SK-N-SH treated with all-trans-retinoic acid at 6 μM for 48 hours (cell line): ENCODE results near the gene MCRS1.

Source experiments
- ATAC-seq: fragments of 200-7000 bp; cut with Tn5 transposase; 3 replicates; pipeline ENCODE4 v1.9.1; 2020; ENCODE audit warnings: mild to moderate bottlenecking, moderate library complexity
- BACH2 ChIP-seq: fragments of 250-450 bp; sonication (Bioruptor Pico); IDR thresholded peaks from 2 replicates; pipeline ENCODE4 v1.9.0; 2021; ENCODE audit warnings: mild to moderate bottlenecking, borderline replicate concordance
- CREB5 ChIP-seq: fragments of 250-450 bp; sonication (Bioruptor Pico); IDR thresholded peaks from 2 replicates; pipeline ENCODE4 v1.5.1; 2020; ENCODE audit warnings: low read depth, mild to moderate bottlenecking, moderate library complexity
- CSDC2 ChIP-seq: fragments of 250-450 bp; sonication (Bioruptor Pico); IDR thresholded peaks from 2 replicates; pipeline ENCODE4 v1.5.0; 2020; ENCODE audit warnings: mild to moderate bottlenecking, moderate library complexity
- GLIS3 ChIP-seq: fragments of 250-450 bp; sonication (Bioruptor Pico); IDR thresholded peaks from 2 replicates; pipeline ENCODE4 v1.5.0; 2020; ENCODE audit warnings: mild to moderate bottlenecking, moderate library complexity
- ISL1 ChIP-seq: fragments of 250-450 bp; sonication (Bioruptor Pico); IDR thresholded peaks from 2 replicates; pipeline ENCODE4 v2.1.2; 2022; ENCODE audit warnings: mild to moderate bottlenecking, moderate library complexity
- OSR1 ChIP-seq: fragments of 250-450 bp; sonication (Bioruptor Pico); IDR thresholded peaks from 2 replicates; pipeline ENCODE4 v1.8.0; 2022; ENCODE audit warnings: moderate library complexity, mild to moderate bottlenecking, inconsistent platforms
- RARB ChIP-seq: fragments of 250-450 bp; sonication (Bioruptor Pico); IDR thresholded peaks from 2 replicates; pipeline ENCODE4 v1.8.0; 2021; ENCODE audit warnings: mild to moderate bottlenecking, moderate library complexity
- TCF4 ChIP-seq: fragments of 250-450 bp; sonication (Bioruptor Pico); IDR thresholded peaks from 2 replicates; pipeline ENCODE4 v1.8.0; 2021; ENCODE audit warnings: mild to moderate bottlenecking, moderate library complexity, borderline replicate concordance
- TOX ChIP-seq: fragments of 250-450 bp; sonication (Bioruptor Pico); IDR thresholded peaks from 2 replicates; pipeline ENCODE4 v1.8.0; 2021; ENCODE audit warnings: mild to moderate bottlenecking, moderate library complexity, borderline replicate concordance
- TSHZ2 ChIP-seq: fragments of 250-450 bp; sonication (Bioruptor Pico); IDR thresholded peaks from 2 replicates; pipeline ENCODE4 v1.5.0; 2020; ENCODE audit warnings: mild to moderate bottlenecking, moderate library complexity
- ZC3H10 ChIP-seq: fragments of 250-450 bp; sonication (Bioruptor Pico); IDR thresholded peaks from 2 replicates; pipeline ENCODE4 v1.5.1; 2021; ENCODE audit warnings: mild to moderate bottlenecking, moderate library complexity
- ZFP3 ChIP-seq: fragments of 250-450 bp; sonication (Bioruptor Pico); IDR thresholded peaks from 2 replicates; pipeline ENCODE4 v1.5.0; 2020; ENCODE audit warnings: mild to moderate bottlenecking, moderate library complexity
- ZNF565 ChIP-seq: fragments of 450-650 bp; formaldehyde crosslinking; conservative IDR thresholded peaks from 2 replicates; pipeline ENCODE4 v1.5.0; 2020; ENCODE audit warnings: low read depth, mild to moderate bottlenecking, moderate library complexity
- ZNF70 ChIP-seq: fragments of 450-650 bp; formaldehyde crosslinking; IDR thresholded peaks from 2 replicates; pipeline ENCODE4 v1.5.0; 2020; ENCODE audit warnings: mild to moderate bottlenecking, moderate library complexity
- TF ChIP-seq, protein P1 (sequence below): fragments of 250-450 bp; sonication (Bioruptor Pico); IDR thresholded peaks from 2 replicates; pipeline ENCODE4 v1.5.1; 2021; ENCODE audit warnings: mild to moderate bottlenecking, moderate library complexity
- TF ChIP-seq, protein P2 (sequence below): fragments of 250-450 bp; sonication (Bioruptor Pico); IDR thresholded peaks from 2 replicates; pipeline ENCODE4 v1.8.0; 2020; ENCODE audit warnings: mild to moderate bottlenecking, moderate library complexity, borderline replicate concordance
- TF ChIP-seq, protein P3 (sequence below): fragments of 250-450 bp; sonication (Bioruptor Pico); IDR thresholded peaks from 2 replicates; pipeline ENCODE4 v1.8.0; 2021; ENCODE audit warnings: low read depth, mild to moderate bottlenecking, moderate library complexity, borderline replicate concordance

MCRS1 gene

GRCh38 chr12:49567302-49567610 is 686 bp downstream of the MCRS1 start (continued):
- TF ChIP-seq, protein P1, sequence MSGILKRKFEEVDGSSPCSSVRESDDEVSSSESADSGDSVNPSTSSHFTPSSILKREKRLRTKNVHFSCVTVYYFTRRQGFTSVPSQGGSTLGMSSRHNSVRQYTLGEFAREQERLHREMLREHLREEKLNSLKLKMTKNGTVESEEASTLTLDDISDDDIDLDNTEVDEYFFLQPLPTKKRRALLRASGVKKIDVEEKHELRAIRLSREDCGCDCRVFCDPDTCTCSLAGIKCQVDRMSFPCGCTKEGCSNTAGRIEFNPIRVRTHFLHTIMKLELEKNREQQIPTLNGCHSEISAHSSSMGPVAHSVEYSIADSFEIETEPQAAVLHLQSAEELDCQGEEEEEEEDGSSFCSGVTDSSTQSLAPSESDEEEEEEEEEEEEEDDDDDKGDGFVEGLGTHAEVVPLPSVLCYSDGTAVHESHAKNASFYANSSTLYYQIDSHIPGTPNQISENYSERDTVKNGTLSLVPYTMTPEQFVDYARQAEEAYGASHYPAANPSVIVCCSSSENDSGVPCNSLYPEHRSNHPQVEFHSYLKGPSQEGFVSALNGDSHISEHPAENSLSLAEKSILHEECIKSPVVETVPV (CRISPR knock-in tag): no peak
- TF ChIP-seq ZNF70 (CRISPR knock-in tag): no peak

GRCh38 chr12:49566361-49566760 is 1.6 kb downstream of the MCRS1 start:
- no peak for ATAC-seq
- no peak for TF ChIP-seq ZNF70 (CRISPR knock-in tag)
- TF ChIP-seq CSDC2 (CRISPR knock-in tag): no peak
- TF ChIP-seq, protein P1 (CRISPR knock-in tag): no peak
- no peak for TF ChIP-seq TSHZ2 (CRISPR knock-in tag)
- TF ChIP-seq TCF4: no peak
- TF ChIP-seq RARB (CRISPR knock-in tag): no peak
- TF ChIP-seq ZC3H10 (CRISPR knock-in tag): no peak
- no peak for TF ChIP-seq BACH2 (CRISPR knock-in tag)
- no peak for TF ChIP-seq TOX (CRISPR knock-in tag)

DNA sequence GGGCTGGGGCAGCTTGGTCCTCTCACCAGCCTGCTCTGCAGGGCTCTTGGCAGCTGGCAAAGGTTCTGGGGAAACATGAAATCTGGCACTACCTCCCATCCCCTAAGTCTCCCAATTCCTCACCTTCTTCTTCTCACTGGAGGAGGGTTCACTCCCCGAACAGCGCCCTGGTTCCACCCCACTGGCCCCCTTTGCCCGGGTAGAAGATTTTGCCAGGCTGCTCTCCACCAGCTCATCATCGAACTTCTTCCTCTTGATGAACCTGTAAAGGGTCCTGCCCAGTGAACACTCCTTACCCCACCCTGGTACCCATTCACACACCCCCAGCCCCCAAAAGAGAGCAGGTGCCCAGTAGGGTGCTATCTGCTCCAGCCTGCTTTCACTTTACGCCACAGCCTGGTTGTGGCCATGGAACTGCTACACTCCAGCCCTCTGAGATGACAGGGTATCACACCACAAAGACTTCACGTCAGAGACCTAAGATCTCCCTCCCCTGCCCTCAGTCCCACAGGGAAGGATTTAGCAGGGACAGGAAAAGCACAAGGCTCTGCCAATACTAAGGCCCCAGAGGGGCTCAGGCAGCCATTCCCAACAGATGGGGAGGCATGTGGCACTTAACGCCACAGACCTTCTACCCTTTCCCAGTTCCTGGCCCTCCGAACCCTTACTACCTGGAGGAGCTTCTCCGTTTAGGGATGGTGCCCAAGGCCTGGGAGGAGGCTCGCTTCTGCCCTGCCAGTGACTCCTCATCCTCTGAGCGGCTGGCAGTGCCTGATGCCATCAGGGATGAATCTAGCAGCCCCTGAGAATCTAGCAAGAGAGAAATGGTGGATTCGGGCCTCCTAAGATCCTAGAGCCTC is 2.3 kb downstream of the MCRS1 start:
- TF ChIP-seq BACH2 (CRISPR knock-in tag) (no peak), ISL1 (CRISPR knock-in tag) (no peak), ZNF565 (CRISPR knock-in tag) (no peak), ZFP3 (no peak), CSDC2 (CRISPR knock-in tag) (no peak), OSR1 (CRISPR knock-in tag) (no peak), GLIS3 (CRISPR knock-in tag) (no peak), TOX (CRISPR knock-in tag) (no peak), CREB5 (no peak), ZNF70 (CRISPR knock-in tag) (no peak)
- TF ChIP-seq, protein P2, sequence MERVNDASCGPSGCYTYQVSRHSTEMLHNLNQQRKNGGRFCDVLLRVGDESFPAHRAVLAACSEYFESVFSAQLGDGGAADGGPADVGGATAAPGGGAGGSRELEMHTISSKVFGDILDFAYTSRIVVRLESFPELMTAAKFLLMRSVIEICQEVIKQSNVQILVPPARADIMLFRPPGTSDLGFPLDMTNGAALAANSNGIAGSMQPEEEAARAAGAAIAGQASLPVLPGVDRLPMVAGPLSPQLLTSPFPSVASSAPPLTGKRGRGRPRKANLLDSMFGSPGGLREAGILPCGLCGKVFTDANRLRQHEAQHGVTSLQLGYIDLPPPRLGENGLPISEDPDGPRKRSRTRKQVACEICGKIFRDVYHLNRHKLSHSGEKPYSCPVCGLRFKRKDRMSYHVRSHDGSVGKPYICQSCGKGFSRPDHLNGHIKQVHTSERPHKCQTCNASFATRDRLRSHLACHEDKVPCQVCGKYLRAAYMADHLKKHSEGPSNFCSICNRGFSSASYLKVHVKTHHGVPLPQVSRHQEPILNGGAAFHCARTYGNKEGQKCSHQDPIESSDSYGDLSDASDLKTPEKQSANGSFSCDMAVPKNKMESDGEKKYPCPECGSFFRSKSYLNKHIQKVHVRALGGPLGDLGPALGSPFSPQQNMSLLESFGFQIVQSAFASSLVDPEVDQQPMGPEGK (CRISPR knock-in tag): no peak
- TF ChIP-seq, protein P3, sequence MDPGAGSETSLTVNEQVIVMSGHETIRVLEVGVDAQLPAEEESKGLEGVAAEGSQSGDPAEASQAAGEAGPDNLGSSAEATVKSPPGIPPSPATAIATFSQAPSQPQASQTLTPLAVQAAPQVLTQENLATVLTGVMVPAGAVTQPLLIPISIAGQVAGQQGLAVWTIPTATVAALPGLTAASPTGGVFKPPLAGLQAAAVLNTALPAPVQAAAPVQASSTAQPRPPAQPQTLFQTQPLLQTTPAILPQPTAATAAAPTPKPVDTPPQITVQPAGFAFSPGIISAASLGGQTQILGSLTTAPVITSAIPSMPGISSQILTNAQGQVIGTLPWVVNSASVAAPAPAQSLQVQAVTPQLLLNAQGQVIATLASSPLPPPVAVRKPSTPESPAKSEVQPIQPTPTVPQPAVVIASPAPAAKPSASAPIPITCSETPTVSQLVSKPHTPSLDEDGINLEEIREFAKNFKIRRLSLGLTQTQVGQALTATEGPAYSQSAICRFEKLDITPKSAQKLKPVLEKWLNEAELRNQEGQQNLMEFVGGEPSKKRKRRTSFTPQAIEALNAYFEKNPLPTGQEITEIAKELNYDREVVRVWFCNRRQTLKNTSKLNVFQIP (CRISPR knock-in tag): no peak
- no peak for ATAC-seq
